Gastroesophageal sphincter (tissue), 3 donors: Measurements from ENCODE around the gene TBC1D14.

Source experiments
- EP300 ChIP-seq: sonication (generic); formaldehyde crosslinking; IDR thresholded peaks from one replicate; pipeline ENCODE4 v1.6.1; 2017; ENCODE audit warnings: antibody characterized with exemption, mild to moderate bottlenecking
- POLR2A ChIP-seq, 2 donors: fragments of 450-650 bp; IDR thresholded peaks; one replicate each; pipeline ENCODE4 v1.6.1; 2017; ENCODE audit warnings: antibody characterized with exemption in 2 of 2, mild to moderate bottlenecking in 2 of 2, moderate library complexity in 1 of 2
- POLR2AphosphoS5 ChIP-seq: sonication (generic); formaldehyde crosslinking; IDR thresholded peaks from one replicate; pipeline ENCODE4 v1.6.1; 2017; ENCODE audit warnings: antibody characterized with exemption
- TF ChIP-seq, protein P1 (sequence below), 4 experiments: fragments of 200-600 bp in 2 of 4; fragments of 450-650 bp in 2 of 4; sonication (generic) in 1 of 4; IDR thresholded peaks; one replicate each; pipeline ENCODE4 v1.5.1; 2017 to 2019; ENCODE audit warnings: antibody characterized with exemption in 4 of 4, mild to moderate bottlenecking in 2 of 4, moderate library complexity in 2 of 4

DNA sequence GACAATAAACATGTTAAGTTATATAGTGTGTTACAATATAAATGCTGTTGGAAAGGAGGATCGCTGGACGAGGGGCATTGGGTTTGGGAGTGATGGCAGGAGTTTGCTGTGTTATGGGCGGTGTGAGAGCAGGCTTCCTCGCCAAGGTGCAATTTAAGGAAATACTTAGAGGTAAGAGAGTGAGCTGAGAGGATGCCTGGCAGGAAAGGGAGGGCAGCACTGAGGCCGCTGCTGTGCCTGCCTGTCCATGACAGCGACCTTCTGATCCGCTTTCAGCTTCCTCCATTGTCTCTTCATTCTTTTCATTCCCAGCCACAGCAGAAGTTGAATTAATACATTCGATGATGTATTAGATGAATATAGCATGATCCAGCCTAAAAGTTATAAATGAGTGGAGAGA lies 41.2 kb upstream of the TBC1D14 start:
- TF ChIP-seq POLR2A (IDR thresholded peaks at IDR 0.05), result no peak
- no peak for TF ChIP-seq POLR2AphosphoS5
- TF ChIP-seq, protein P1, sequence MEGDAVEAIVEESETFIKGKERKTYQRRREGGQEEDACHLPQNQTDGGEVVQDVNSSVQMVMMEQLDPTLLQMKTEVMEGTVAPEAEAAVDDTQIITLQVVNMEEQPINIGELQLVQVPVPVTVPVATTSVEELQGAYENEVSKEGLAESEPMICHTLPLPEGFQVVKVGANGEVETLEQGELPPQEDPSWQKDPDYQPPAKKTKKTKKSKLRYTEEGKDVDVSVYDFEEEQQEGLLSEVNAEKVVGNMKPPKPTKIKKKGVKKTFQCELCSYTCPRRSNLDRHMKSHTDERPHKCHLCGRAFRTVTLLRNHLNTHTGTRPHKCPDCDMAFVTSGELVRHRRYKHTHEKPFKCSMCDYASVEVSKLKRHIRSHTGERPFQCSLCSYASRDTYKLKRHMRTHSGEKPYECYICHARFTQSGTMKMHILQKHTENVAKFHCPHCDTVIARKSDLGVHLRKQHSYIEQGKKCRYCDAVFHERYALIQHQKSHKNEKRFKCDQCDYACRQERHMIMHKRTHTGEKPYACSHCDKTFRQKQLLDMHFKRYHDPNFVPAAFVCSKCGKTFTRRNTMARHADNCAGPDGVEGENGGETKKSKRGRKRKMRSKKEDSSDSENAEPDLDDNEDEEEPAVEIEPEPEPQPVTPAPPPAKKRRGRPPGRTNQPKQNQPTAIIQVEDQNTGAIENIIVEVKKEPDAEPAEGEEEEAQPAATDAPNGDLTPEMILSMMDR (IDR thresholded peaks at IDR 0.05), result no peak
- no peak for TF ChIP-seq EP300
